ENCODE data around the gene GNG8. TPM values are rescaled to one million over a fixed set of nuclear protein-coding genes. Genes with fewer than 3 reads are reported as not detected.

Gene GNG8
- total and polyA plus RNA-seq, 9 of the 15 experiments (the other 6 are each of a cell fraction or from before 2014, with no cell fraction given): 1.3 TPM; not detected in 8

DNA sequence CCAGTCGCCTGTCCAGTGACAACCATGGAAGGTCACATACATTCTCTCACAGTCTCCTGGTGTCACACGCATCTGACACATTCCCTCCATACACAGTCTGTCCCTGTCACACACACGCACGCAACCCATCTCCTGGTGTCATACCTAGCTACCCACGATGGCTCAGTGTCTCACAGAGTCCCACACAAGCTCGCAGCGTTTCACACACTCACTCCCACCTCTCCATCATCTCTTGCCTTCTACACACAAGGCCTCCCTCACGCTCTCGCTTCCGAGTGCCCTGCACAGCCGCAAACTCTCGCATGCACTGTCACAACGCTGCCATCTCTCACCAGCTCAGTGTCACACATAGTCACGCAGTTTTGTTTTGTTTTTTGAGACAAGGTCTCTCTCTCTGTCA is 1.2 kb upstream of the GNG8 start:
- no peak overlapping the region for H2AFZ ChIP-seq (ENCODE audit: low read depth, low read length)
- H3K27ac ChIP-seq (ENCODE audit: extremely low read depth, low read depth, low read length): no peak overlapping the region
- POLR2A ChIA-PET: interaction anchor here (0.6 kb wide), 1 partner anchor 144 kb away, joined by 3 read pairs; no protein-coding TSS in a partner anchor
- no peak overlapping the region for H3K9ac ChIP-seq (ENCODE audit: insufficient read depth in 1 of 2, low read depth in 2 of 2, low read length in 2 of 2)
- DNase-seq (ENCODE audit: extremely low read depth in 1 of 4, low spot score in 3 of 4) (no peak), ATAC-seq (no peak), FAIRE-seq (no peak)
- H4K20me1 ChIP-seq (replicated peaks; ENCODE audit: control insufficient read depth, insufficient read depth, low read length): no peaks in the 10 kb centered on the region
- TF ChIP-seq MYBL2 (IDR thresholded peaks at IDR 0.05; ENCODE audit: low read depth) (no peak), MYBL2 (CRISPR knock-in tag; IDR thresholded peaks at IDR 0.05; ENCODE audit: borderline replicate concordance) (no peak), CREBBP (IDR thresholded peaks at IDR 0.05; ENCODE audit: low read depth, low read length) (no peak), NCOA2 (IDR thresholded peaks at IDR 0.05; ENCODE audit: partially characterized antibody in 2 of 2) (no peak), ZNF212 (CRISPR knock-in tag; IDR thresholded peaks at IDR 0.05) (no peak), DMBX1 (CRISPR knock-in tag; IDR thresholded peaks at IDR 0.05; ENCODE audit: borderline replicate concordance) (no peak), ARID1B (IDR thresholded peaks at IDR 0.05) (no peak), ZNF668 (CRISPR knock-in tag; IDR thresholded peaks at IDR 0.05) (no peak), ZBTB33 (CRISPR knock-in tag; IDR thresholded peaks at IDR 0.05) (0 out of 2 replicates have a peak, but pooled peaks have one; percentile 22), ZBED1 (IDR thresholded peaks at IDR 0.05) (peak; percentile 16; the same call in 1 of the 2 replicates), PCBP1 (IDR thresholded peaks at IDR 0.05; ENCODE audit: low read depth, low read length, poor library complexity, severe bottlenecking) (no peak)
- TF ChIP-seq, protein P1, sequence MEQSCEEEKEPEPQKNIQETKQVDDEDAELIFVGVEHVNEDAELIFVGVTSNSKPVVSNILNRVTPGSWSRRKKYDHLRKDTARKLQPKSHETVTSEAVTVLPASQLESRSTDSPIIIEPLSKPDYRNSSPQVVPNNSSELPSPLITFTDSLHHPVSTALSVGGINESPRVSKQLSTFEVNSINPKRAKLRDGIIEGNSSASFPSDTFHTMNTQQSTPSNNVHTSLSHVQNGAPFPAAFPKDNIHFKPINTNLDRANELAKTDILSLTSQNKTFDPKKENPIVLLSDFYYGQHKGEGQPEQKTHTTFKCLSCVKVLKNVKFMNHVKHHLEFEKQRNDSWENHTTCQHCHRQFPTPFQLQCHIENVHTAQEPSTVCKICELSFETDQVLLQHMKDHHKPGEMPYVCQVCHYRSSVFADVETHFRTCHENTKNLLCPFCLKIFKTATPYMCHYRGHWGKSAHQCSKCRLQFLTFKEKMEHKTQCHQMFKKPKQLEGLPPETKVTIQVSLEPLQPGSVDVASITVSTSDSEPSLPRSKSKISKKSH (CRISPR knock-in tag; IDR thresholded peaks at IDR 0.05): no peak
- H3K9me3 ChIP-seq (replicated peaks; ENCODE audit: control insufficient read depth, insufficient read depth, low read depth, low read length): no peaks in the 10 kb centered on the region
- no TSS peak for BruUV-seq (replicated peaks)
- H3K79me2 ChIP-seq (ENCODE audit: control insufficient read depth, insufficient read depth, low read length): no peaks in the 10 kb centered on the region
- H3K36me3 ChIP-seq (ENCODE audit: control insufficient read depth, insufficient read depth, low read length): no peaks in the 10 kb centered on the region
- intact Hi-C loops (cut with micrococcal nuclease): no loop called here
- in situ Hi-C loops (cut with MboI): no loop called here
- no peak overlapping the region for H3K4me3 ChIP-seq
- H3K27me3 ChIP-seq (ENCODE audit: control insufficient read depth in 2 of 2, insufficient read depth in 2 of 2, low read length in 2 of 2): no peaks in the 10 kb centered on the region
- WGBS (ENCODE audit: insufficient coverage, low coverage, missing lambda C conversion rate): 84% methylated on average over 14 of the region's 14 CpGs
- CTCF ChIA-PET (ENCODE audit: low intra/inter-chr PET ratio): interaction anchor here (0.6 kb wide), 1 partner anchor 590 kb away, joined by 3 read pairs; no protein-coding TSS in a partner anchor
- peaks cover 26 to 57% of the 10 kb centered on the region in 2 experiments for H3K4me1 ChIP-seq (replicated peaks in 1 of 2; ENCODE audit: control insufficient read depth in 2 of 2, insufficient read depth in 2 of 2, low read length in 2 of 2)
- H3K4me2 ChIP-seq (ENCODE audit: insufficient read depth, low read length): no peak overlapping the region
- no peaks in the 10 kb centered on the region for H3K9me1 ChIP-seq (ENCODE audit: control insufficient read depth, insufficient read depth, low read length)

Data from K562 (cell line).